Immature natural killer cell (primary cell): ENCODE measurements around the gene MCIDAS. TPM values are rescaled to one million over a fixed set of nuclear protein-coding genes. Genes with fewer than 3 reads are reported as not detected.

Experiments used
- DNase-seq, 3 donors: peaks; one replicate each; pipeline ENCODE4 v3.0.0; 2022; ENCODE audit warnings: mixed read lengths in 1 of 3
- H3K27ac Mint-ChIP-seq, 6 donors: one replicate each; pipeline ENCODE4 v1.8.0; 2020; ENCODE audit warnings: mixed read lengths in 6 of 6, mild to moderate bottlenecking in 5 of 6, inconsistent platforms in 4 of 6, moderate library complexity in 3 of 6
- H3K27me3 Mint-ChIP-seq, 3 donors: one replicate each; pipeline ENCODE4 v1.8.0; 2020 to 2021; ENCODE audit warnings: low read depth in 3 of 3, mild to moderate bottlenecking in 3 of 3, mixed read lengths in 3 of 3, moderate library complexity in 3 of 3, inconsistent platforms in 1 of 3
- H3K36me3 Mint-ChIP-seq, 3 donors: one replicate each; pipeline ENCODE4 v1.8.0; 2020; ENCODE audit warnings: mixed read lengths in 3 of 3, inconsistent platforms in 2 of 3, mild to moderate bottlenecking in 2 of 3
- H3K4me1 Mint-ChIP-seq, 2 donors: one replicate each; pipeline ENCODE4 v1.8.0; 2020; ENCODE audit warnings: inconsistent platforms in 2 of 2, mild to moderate bottlenecking in 2 of 2, mixed read lengths in 2 of 2, moderate library complexity in 1 of 2
- H3K4me3 Mint-ChIP-seq, 5 donors: one replicate each; pipeline ENCODE4 v1.8.0; 2020; ENCODE audit warnings: mild to moderate bottlenecking in 5 of 5, mixed read lengths in 5 of 5, inconsistent platforms in 3 of 5, moderate library complexity in 3 of 5
- H3K9me3 Mint-ChIP-seq, 6 donors: one replicate each; pipeline ENCODE4 v1.8.0; 2020; ENCODE audit warnings: mild to moderate bottlenecking in 6 of 6, mixed read lengths in 6 of 6, inconsistent platforms in 4 of 6, moderate library complexity in 3 of 6
- polyA plus RNA-seq, 3 donors: library from polyadenylated mRNA; unstranded; fragments of 300-500 nt; fragmentation: Illumina TruSeq; gene quantifications; one replicate each; pipeline ENCODE4 v1.2.3, GENCODE V29; 2021

The MCIDAS gene
- polyA plus RNA-seq, 3 donors from 2014 or later: not detected

DNA sequence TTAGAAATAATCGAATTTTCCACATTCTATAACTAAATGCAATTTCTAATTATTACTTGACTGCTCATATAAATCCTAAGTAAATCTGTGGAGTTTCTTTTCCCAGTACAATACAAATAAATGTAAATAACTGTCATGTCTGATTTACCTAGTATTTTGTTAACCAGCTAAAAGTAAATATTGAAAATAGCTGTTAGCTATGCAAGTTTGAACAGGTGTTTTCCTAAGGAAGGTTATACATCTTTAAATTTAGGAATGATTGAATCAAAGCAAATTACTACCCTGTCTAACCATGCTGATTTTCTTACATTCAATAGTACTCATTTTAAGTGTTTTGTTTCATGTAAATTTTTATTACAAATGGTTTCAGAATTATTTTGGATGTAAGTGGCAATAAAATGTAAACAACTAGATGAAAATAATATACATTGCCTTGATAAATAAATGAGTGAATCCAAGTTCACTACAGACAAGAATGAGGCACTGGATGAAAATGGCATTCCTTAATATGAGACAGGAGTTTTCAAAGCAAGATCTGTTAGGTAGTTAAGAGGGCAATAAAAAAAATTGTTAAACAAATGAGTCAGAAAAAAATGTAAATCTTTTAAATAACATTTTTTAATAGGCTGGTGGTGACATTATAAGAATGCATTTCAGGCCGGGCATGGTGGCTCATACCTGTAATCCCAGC lies 15.8 kb downstream of the MCIDAS start:
- H3K27me3 Mint-ChIP-seq: peaks cover 5 to 7% (median 7%) of the 10 kb centered on the region in 3 donors
- no peaks in the 10 kb centered on the region for H3K36me3 Mint-ChIP-seq
- no peak for DNase-seq

DNA sequence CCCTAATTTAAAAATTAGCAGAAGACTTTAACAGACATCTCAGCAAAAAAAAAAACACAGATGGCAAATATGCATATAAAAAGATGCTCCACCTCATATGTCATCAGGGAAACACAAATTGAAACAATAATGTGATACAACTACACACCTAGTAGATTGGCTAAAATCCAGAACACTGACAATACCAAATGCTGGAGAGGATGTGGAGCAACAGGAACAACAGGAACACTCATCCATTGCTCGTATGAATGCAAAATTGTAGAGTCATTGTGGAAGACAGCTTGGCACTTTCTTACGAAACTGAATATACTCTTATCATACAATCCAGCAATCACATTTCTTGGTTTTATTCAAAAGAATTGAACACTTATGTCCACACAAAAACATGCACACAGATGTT lies 22.1 kb downstream of the MCIDAS start:
- Mint-ChIP-seq H3K4me3 (no peak overlapping the region), H3K4me1 (no peaks in the 10 kb centered on the region), H3K27me3 (peaks cover 4 to 20% (median 4%) of the 10 kb centered on the region in 3 donors), H3K36me3 (no peaks in the 10 kb centered on the region), H3K9me3 (no peaks in the 10 kb centered on the region), H3K27ac (no peak overlapping the region)
- DNase-seq: no peak

More for the DNA sequence above, 15.8 kb downstream of the MCIDAS start:
- H3K4me3 Mint-ChIP-seq: no peak overlapping the region
- H3K27ac Mint-ChIP-seq: no peak overlapping the region
- no peaks in the 10 kb centered on the region for H3K9me3 Mint-ChIP-seq
- H3K4me1 Mint-ChIP-seq: no peaks in the 10 kb centered on the region

DNA sequence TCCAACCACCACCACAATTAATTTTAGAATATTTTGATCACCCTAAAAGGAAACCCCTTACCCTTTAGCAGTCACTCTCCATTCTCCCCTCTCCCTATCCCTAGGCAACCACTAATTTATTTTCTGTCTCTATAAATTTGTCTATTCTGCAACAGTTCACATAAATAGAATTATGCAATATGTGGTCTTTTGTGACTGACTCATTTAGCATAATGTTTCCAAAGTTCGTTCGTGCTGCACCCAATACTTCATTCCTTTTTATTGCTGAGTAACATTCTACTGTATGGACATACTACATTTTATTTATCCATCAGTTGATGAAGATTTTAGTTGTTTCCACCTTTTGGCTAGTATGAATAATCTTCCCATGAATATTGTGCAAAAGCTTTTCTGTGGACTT lies 36.0 kb downstream of the MCIDAS start:
- H3K36me3 Mint-ChIP-seq: no peaks in the 10 kb centered on the region

DNA sequence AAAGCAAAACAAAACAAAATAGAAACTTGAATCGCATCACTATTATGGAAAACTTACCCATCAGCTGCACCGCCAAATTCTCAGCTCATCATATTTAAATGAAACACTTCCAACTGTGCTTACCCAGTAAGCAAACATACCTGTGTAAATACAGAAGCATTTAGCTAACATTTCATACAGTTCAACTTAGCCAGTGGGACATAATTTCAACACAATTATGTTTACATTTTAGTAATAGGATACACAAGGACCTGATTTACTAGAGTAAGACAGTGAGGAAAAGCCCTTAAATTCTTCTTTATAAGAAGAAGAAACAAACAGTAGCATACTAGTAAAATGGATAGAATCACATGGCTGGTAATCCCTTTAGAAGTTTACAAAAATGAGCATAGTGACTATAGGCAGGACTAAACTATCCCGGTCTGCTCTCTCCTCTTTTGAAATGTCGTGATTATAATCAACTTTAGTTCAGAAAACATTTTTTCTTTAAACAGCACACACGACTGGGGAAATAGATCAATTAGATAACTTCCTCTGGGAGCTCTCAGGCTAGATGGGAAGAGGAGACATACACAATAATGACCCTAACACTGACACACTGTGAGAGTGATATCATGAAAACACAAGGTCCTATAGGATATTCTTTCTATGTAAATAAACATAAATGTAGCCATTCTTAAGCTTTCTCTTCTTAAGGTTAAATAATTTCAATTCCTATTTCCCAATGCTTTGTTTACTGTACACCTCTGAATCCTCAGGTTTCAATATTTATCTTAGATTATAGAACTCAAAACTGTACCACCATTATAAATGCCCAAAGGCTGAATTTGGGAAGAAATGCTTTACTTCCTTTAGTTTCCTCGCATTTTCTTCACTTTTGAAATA lies 38.2 kb downstream of the MCIDAS start:
- no peak for DNase-seq

More for the DNA sequence above, 36.0 kb downstream of the MCIDAS start:
- no peak overlapping the region for H3K4me3 Mint-ChIP-seq
- no peaks in the 10 kb centered on the region for H3K9me3 Mint-ChIP-seq
- H3K27me3 Mint-ChIP-seq: peaks cover 9 to 20% (median 17%) of the 10 kb centered on the region in 3 donors
- no peak overlapping the region for H3K27ac Mint-ChIP-seq
- no peak for DNase-seq
- no peaks in the 10 kb centered on the region for H3K4me1 Mint-ChIP-seq

DNA sequence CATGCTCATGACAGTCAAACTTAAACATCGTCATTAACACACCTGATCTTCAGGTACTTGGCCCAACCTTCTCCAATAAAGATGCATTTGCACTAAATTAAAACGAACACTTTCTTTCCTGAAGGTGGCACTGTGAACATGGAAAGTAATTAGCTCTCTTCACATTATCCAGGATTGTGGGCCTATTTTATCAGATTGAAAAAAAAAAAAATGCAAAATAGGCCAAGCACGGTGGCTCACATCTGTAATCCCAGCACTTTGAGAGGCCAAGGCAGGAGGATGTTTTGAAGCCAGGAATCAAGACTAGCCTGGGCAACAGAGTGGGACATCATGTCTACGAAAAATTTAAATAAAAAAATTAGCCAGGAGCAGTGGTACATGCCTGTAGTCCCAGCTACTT lies 39.7 kb downstream of the MCIDAS start:
- Mint-ChIP-seq H3K36me3 (no peaks in the 10 kb centered on the region), H3K4me3 (no peak overlapping the region), H3K27me3 (peaks cover 6 to 15% (median 12%) of the 10 kb centered on the region in 3 donors), H3K4me1 (no peaks in the 10 kb centered on the region), H3K9me3 (peaks cover 0 to 5% (median 0%) of the 10 kb centered on the region in 6 donors), H3K27ac (no peak overlapping the region)
- no peak for DNase-seq

More for the DNA sequence above, 38.2 kb downstream of the MCIDAS start:
- Mint-ChIP-seq H3K36me3 (no peaks in the 10 kb centered on the region), H3K4me1 (no peaks in the 10 kb centered on the region), H3K9me3 (no peaks in the 10 kb centered on the region), H3K27me3 (peaks cover 8 to 21% (median 17%) of the 10 kb centered on the region in 3 donors), H3K4me3 (no peak overlapping the region), H3K27ac (no peak overlapping the region)

DNA sequence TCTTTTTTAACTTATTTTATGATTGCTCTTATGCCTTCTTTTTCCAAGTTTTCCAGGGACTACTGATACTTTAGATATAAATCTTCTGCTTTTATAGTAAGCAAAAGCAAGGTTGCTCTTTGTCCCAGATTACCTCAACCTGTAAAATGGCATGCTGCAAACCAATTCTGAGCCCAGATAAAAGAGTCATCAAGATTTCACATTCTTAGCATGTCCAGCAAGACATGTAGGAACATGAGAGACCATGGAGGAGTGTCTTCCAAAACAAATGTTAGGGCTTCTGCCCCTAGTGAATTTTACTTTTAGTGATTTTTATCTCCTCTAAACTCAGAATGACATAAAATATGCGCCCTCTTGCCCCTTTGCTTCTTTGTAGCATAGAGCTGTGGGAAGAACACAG lies 47.1 kb downstream of the MCIDAS start:
- peaks cover 11 to 21% of the 10 kb centered on the region in 2 donors for H3K4me1 Mint-ChIP-seq
- DNase-seq: no peak

DNA sequence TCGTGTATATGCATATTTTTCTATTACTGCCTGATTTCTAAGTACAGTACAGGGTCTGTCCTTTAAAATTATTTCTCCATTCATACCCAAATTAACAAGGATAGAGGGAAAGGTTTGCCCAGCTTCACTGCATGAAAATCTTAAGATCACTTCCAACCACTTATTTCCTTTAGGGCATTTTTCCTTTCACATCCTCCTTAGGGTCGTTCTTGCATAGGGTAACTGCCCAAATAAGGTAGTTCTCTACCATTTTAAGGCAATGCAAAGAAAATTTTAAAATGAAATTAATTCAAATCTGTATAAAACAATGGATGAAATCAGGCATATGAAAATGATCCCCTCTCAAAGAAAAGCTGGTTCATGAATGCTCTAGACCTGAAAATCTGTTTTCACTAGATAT lies 50.0 kb downstream of the MCIDAS start:
- Mint-ChIP-seq H3K9me3 (peaks cover 0 to 2% (median 0%) of the 10 kb centered on the region in 6 donors), H3K4me1 (peaks cover 27 to 43% of the 10 kb centered on the region in 2 donors), H3K4me3 (peak overlapping the region in 2 of 5 donors; percentile 19 to 32), H3K36me3 (no peaks in the 10 kb centered on the region), H3K27me3 (peaks cover 29 to 47% (median 31%) of the 10 kb centered on the region in 3 donors), H3K27ac (no peak overlapping the region)
- DNase-seq: no peak

More for the DNA sequence above, 47.1 kb downstream of the MCIDAS start:
- Mint-ChIP-seq H3K4me3 (no peak overlapping the region), H3K9me3 (peaks cover 0 to 5% (median under 1%) of the 10 kb centered on the region in 6 donors), H3K27ac (no peak overlapping the region), H3K36me3 (no peaks in the 10 kb centered on the region), H3K27me3 (peaks cover 18 to 34% (median 18%) of the 10 kb centered on the region in 3 donors)

DNA sequence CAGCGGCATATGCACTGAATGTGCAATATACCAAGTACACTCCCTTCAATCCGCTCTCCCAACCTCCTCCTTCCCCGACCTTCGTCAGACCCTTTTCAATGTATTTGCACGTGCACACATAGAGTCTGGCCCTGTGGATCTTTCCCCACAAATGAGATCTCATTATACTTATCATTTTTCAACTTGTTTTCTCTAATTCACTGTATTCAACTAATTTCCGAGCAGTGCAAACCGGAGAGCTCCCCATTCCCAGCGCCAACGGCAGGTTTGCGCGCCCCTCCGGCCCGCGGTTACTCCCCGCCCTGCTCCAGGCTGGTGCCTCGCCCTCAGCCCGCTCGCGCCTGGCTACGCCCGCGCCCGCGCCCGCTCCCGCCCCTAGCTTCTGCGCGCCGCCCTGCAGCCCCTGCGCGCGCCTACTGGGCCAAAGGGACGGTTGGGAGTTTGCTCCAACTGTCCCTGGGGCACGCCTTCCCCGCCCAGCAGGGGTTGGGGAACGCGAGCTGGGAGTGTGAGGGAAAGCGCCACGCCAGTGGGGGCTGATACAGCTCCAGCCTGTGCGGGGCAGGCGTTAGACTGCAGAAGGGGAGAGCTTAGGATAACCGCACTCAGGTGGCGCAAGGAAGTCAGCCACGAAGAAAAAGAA lies 50.8 kb downstream of the MCIDAS start:
- no peak overlapping the region for H3K27ac Mint-ChIP-seq
- H3K4me3 Mint-ChIP-seq: peak overlapping the region in 4 of 5 donors; percentile 12 to 50 (median 30)
- peaks cover 0 to 2% (median 0%) of the 10 kb centered on the region in 6 donors for H3K9me3 Mint-ChIP-seq
- no peaks in the 10 kb centered on the region for H3K36me3 Mint-ChIP-seq
- DNase-seq: no peak
- H3K4me1 Mint-ChIP-seq: peaks cover 28 to 46% of the 10 kb centered on the region in 2 donors
- H3K27me3 Mint-ChIP-seq: peaks cover 29 to 43% (median 31%) of the 10 kb centered on the region in 3 donors

DNA sequence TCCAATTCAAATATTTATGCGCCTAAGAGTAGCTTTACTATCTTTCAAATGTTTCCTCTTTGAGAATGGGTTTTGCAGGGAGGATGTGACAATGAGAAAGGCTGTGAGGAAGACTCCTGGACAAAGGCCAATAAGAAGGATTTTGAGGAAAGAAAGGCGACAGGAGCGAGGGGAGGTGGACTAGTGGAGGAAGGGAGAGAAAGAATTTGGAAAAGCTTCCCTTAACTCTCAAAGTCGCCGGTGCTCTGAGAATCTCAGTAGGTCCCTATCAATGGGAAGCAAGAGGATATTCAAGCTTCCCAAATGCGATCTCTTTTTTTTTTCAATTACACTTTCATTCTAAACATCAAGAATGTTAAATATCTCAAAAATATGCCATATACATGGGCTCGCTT lies 51.3 kb downstream of the MCIDAS start:
- DNase-seq: no peak
- no peaks in the 10 kb centered on the region for H3K36me3 Mint-ChIP-seq
- H3K27ac Mint-ChIP-seq: no peak overlapping the region
- H3K9me3 Mint-ChIP-seq: peaks cover 0 to 2% (median 0%) of the 10 kb centered on the region in 6 donors
- peaks cover 28 to 46% of the 10 kb centered on the region in 2 donors for H3K4me1 Mint-ChIP-seq
- peak overlapping the region in 4 of 5 donors; percentile 12 to 62 (median 48) for H3K4me3 Mint-ChIP-seq
- H3K27me3 Mint-ChIP-seq: peaks cover 29 to 41% (median 30%) of the 10 kb centered on the region in 3 donors

DNA sequence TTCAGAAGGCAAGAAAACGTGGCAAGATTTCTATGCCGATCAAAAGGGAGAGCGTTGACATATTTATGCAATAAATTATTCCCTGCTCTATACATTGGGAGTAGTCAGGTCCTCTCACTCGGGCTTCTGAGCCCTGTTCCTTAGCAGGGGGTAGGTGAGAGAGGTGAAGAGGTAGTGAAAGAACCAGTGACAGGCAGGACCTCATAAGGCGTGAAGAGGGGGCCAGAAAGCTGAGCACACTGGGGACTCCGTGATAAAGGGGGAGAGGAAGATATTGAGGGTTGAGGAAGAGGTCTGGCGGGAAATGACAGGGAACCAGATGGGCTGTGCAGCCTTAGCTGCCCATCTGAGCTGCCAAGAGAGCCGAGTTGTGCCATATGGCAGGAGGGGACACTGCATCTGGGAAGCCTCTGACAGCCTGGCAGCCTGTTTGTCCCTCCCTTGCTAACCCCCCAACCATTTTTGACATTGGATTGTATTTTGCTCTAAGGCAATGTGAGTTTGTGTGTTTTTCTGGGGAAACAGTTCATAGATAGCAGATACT lies 53.4 kb downstream of the MCIDAS start:
- Mint-ChIP-seq H3K36me3 (no peaks in the 10 kb centered on the region), H3K9me3 (peaks cover 0 to 2% (median 0%) of the 10 kb centered on the region in 6 donors), H3K4me3 (peak overlapping the region; percentile 77 to 91 (median 85)), H3K27ac (peak overlapping the region in 4 of 6 donors; percentile 58 to 87 (median 85)), H3K4me1 (peaks cover 28 to 46% of the 10 kb centered on the region in 2 donors), H3K27me3 (peaks cover 28 to 40% (median 29%) of the 10 kb centered on the region in 3 donors)
- DNase-seq: no peak

DNA sequence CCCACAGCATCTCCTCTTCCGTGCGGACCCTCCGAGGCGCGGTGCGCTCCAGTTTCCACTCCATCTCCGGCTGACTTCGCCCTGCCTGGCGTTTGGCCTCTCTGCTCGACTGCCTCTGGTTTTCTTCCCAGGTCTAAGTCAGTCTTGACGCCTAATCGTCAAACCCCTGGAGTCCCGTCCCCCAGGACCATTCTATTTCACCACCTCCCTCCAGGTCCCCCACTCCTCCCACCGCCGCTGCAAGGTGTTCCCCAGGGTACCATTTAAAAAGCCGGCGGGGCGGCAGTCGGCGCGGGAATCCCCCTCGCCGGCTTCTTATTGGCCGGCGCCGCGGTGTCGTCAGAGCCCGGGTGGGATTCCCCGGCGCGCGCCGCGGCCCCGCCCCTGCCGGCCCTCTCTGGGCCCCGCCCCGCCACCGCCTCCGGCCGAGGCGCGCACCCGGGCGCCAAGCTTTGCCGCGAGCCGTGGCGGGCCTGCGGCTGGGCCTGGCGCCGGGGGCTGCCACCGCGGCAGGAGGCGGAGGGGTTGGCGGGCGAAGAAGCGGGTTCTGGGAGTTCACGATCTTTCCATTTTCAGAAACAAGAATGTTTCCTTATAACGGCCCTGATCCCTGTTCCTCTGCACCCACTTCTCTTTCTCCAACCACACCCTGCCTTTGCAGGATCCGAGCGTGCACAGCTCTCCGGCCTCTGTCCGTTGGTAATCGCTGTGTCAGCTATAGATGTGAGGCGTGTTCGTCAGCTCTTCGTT lies 54.0 kb downstream of the MCIDAS start, which contains the start of gene CDC20B:
TSS of gene CDC20B (minus strand) at position 241 of the 750 bp plus-strand sequence. CDS start at position 64, 177 bp downstream.
- peaks cover 0 to under 1% (median 0%) of the 10 kb centered on the region in 6 donors for H3K9me3 Mint-ChIP-seq
- H3K4me1 Mint-ChIP-seq: peaks cover 28 to 46% of the 10 kb centered on the region in 2 donors
- H3K27ac Mint-ChIP-seq: peak within 1 kb of the TSS in 5 of 6 donors; percentile 75 to 94 (median 87)
- DNase-seq: peak; percentile 72 to 76 (median 76)
- H3K36me3 Mint-ChIP-seq: no peaks in the 10 kb centered on the region
- peak within 1 kb of the TSS; percentile 87 to 94 (median 91) for H3K4me3 Mint-ChIP-seq
- peaks cover 25 to 37% (median 29%) of the 10 kb centered on the region in 3 donors for H3K27me3 Mint-ChIP-seq

DNA sequence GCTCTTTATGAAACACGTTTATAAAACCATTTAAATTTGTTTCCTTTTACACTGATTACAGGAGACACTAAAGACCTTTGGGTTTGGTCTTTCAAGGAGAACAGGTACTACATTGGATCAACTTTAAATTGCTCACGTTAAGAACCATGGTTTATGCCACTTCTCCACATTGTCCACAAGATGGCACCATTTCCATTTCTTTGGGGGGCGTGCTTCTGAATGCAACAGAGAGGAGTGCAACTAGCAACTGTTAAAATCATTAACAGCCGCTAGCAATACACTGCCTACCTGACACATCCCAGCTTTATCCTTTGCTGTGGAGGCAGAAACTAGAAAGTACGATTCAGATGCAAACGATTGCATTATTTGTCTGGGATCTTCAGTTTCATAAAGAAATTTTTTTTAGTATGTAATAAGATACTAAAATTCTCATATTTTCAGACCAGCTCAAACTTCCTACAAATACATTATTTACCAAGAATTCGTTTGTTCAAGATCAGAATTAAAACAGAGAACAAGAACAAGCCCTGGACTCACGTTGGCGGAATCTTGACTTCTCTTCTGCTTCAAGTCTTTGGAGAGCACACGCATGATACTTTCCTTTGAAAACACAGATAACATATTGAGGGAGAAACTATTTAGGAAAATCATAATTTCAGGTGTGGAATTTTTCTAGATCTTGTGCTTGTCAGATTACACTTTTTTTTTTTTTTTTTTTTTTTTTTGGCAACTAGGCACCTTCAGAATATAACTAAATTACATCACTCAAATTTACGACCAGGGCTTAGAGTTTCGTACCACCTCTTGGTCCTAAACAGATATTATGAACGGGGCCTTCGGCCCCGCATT lies 54.8 kb downstream of the MCIDAS start:
- peaks cover 28 to 44% of the 10 kb centered on the region in 2 donors for H3K4me1 Mint-ChIP-seq
- no peaks in the 10 kb centered on the region for H3K36me3 Mint-ChIP-seq
- no peaks in the 10 kb centered on the region for H3K9me3 Mint-ChIP-seq
- peak; percentile 70 to 76 (median 72) for DNase-seq
- H3K27ac Mint-ChIP-seq: peak overlapping the region in 4 of 6 donors; percentile 39 to 87 (median 62)
- H3K27me3 Mint-ChIP-seq: peaks cover 26 to 33% (median 29%) of the 10 kb centered on the region in 3 donors
- peak overlapping the region; percentile 87 to 94 (median 89) for H3K4me3 Mint-ChIP-seq
